ENCODE results near the gene MIEN1.

DNA sequence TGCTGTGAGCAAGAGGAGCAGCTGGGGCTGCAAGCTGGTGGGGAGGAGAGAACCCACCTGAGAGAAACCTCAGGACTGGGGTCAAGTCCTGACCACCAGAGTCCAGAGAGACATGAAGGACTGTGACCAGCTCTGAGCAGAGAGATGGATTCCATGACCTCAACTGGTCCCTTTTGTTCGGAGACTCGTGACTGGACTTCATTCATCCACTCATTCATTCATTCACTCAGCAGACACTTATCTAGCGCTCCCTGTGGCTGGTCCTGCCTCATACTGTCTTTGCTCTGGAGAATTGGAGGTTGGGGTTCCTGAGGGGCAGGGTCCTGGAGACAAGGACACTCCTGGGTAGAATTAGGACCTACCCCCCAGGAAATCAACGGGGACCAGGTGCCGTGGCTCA lies 26.4 kb downstream of the MIEN1 start:
- no peak for TF ChIP-seq RAD21 (conservative IDR thresholded peaks at IDR 0.05 in 1 of 2, IDR thresholded peaks at IDR 0.05 in 1 of 2)
- TF ChIP-seq FOSL2 (IDR thresholded peaks at IDR 0.05): no peak
- no peak for TF ChIP-seq FOSL2 (CRISPR knock-in tag; IDR thresholded peaks at IDR 0.05)
- TF ChIP-seq, protein P1, sequence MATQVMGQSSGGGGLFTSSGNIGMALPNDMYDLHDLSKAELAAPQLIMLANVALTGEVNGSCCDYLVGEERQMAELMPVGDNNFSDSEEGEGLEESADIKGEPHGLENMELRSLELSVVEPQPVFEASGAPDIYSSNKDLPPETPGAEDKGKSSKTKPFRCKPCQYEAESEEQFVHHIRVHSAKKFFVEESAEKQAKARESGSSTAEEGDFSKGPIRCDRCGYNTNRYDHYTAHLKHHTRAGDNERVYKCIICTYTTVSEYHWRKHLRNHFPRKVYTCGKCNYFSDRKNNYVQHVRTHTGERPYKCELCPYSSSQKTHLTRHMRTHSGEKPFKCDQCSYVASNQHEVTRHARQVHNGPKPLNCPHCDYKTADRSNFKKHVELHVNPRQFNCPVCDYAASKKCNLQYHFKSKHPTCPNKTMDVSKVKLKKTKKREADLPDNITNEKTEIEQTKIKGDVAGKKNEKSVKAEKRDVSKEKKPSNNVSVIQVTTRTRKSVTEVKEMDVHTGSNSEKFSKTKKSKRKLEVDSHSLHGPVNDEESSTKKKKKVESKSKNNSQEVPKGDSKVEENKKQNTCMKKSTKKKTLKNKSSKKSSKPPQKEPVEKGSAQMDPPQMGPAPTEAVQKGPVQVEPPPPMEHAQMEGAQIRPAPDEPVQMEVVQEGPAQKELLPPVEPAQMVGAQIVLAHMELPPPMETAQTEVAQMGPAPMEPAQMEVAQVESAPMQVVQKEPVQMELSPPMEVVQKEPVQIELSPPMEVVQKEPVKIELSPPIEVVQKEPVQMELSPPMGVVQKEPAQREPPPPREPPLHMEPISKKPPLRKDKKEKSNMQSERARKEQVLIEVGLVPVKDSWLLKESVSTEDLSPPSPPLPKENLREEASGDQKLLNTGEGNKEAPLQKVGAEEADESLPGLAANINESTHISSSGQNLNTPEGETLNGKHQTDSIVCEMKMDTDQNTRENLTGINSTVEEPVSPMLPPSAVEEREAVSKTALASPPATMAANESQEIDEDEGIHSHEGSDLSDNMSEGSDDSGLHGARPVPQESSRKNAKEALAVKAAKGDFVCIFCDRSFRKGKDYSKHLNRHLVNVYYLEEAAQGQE (IDR thresholded peaks at IDR 0.05): no peak
- TF ChIP-seq, protein P2, sequence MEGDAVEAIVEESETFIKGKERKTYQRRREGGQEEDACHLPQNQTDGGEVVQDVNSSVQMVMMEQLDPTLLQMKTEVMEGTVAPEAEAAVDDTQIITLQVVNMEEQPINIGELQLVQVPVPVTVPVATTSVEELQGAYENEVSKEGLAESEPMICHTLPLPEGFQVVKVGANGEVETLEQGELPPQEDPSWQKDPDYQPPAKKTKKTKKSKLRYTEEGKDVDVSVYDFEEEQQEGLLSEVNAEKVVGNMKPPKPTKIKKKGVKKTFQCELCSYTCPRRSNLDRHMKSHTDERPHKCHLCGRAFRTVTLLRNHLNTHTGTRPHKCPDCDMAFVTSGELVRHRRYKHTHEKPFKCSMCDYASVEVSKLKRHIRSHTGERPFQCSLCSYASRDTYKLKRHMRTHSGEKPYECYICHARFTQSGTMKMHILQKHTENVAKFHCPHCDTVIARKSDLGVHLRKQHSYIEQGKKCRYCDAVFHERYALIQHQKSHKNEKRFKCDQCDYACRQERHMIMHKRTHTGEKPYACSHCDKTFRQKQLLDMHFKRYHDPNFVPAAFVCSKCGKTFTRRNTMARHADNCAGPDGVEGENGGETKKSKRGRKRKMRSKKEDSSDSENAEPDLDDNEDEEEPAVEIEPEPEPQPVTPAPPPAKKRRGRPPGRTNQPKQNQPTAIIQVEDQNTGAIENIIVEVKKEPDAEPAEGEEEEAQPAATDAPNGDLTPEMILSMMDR (IDR thresholded peaks at IDR 0.05): no peak
- no peak for TF ChIP-seq RCOR1 (IDR thresholded peaks at IDR 0.05; ENCODE audit: low read depth, low read length)
- TF ChIP-seq SMC3 (IDR thresholded peaks at IDR 0.05): no peak
- no peak for TF ChIP-seq POLR2A (IDR thresholded peaks at IDR 0.05; ENCODE audit: low read length)
- TF ChIP-seq RFX5 (IDR thresholded peaks at IDR 0.05): no peak
- TF ChIP-seq, protein P3, sequence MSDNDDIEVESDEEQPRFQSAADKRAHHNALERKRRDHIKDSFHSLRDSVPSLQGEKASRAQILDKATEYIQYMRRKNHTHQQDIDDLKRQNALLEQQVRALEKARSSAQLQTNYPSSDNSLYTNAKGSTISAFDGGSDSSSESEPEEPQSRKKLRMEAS (IDR thresholded peaks at IDR 0.05): no peak
- no peak for TF ChIP-seq ZNF302 (CRISPR knock-in tag; IDR thresholded peaks at IDR 0.05)
- no peak for TF ChIP-seq CBX8 (IDR thresholded peaks at IDR 0.05)
- TF ChIP-seq CHD2 (IDR thresholded peaks at IDR 0.05; ENCODE audit: low read length, partially characterized antibody): no peak

All from A549 (cell line).